ENCODE data around the gene VASP.

The VASP gene

DNA sequence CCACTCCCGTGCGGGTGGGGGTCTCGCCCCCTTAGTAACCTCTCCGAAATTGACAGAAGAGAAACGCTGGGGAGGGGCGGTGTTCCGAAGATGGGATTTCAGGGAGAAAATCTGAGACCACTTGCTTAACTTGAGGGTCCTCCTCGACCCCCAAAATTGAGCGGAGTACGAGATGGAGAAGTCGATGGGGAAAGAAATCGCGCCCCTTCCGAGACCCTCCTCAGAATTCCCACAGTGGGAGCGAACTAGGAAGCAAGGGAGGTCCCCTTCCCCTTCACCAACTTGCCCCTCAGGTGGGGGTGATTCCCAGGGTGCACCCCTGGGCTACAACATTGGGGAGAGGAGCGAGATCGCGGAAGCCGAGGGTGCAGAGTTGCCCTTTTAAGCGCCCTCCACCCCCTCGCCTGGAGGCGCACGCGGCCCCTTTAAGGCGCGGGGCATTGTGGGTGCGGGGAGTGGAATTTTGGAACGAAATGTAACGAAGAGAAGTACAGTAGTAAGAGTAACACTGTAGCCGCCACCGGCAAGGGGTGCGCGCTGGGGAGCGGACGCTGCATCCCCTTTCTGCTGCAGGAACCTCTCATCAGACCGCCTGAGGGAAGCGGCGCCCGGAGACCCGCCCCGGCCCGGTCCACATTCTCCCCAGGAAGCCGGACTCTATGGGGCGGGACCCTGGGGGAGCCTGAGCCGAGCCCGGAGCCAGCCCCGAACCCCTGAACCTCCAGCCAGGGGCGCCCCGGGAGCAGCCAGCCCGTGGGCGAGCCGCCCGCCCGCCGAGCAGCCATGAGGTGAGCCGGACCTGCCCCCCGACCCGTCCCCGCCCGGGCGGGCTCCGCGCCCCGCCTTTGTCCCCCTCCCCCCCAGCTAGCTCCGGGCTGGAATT is at the start of gene VASP:
Gene VASP (plus strand): TSS at position 491 of the 883 bp plus-strand sequence. CDS start 293 bp downstream, at position 784.
- peak; percentile 10 for DNase-seq

DNA sequence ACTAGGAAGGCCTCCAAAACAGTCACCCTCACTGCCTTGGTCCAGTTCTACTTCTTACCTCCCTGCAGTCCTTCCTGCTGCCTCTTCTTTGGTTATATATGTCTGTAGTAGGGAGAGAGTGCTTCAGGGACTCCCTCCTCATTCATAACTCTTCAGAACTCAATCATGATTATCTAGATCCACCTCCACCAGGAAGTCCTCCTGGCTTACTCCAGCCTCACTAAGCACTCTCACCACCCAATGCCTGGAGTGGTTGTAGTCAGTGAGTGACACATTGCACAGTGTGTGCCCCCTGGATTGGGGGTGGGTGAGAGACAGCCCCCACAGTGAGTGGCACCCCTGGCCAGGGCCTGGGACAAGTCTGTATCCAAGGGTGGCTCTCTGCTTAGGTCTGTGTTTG is 49.5 kb upstream of the VASP start:
- no peak for DNase-seq

DNA sequence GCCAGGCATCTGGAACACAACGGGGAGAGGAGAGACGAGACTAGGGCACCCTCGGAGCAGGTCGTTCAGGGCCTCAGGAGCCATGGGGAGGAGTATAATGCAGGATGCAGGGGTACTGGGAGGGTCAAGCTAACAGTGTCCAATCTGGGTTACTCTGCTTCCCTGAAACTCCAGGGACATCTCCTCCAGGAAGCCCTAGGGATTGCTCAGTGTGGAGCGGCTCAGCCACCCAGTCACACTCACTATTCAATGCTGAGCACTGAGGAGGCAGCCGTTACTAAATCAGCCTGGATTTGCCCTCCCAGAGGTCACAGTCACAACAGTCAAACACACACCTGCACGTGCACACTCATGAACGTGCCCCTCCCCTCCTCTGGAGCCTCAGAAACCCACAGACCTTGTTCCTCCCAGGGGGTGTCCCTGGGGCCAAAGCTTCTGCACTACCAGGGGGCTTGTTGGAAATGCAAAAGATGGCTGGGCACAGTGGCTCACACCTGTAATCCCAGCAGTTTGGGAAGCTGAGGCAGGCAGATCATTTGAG is 46.4 kb upstream of the VASP start:
- no peak for DNase-seq

DNA sequence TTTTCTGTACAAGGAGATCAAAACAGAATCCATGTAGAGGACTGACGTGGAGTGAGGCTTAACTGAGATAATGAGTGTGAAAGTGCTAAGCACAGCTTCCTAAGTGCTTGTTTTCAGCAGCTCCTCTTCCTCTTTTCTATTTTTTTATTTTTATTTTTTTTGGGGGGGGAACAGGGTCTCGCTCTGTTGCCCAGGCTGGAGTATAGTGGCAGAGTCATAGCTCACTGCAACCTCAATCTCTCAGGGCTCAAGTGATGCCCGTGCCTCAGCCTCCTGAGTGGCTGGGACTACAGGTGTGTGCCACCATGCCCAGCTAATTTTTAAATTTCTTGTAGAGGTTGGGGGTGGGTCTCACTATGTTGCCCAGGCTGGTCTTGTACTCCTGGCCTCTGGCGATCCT is 45.1 kb upstream of the VASP start:
- DNase-seq = no peak

DNA sequence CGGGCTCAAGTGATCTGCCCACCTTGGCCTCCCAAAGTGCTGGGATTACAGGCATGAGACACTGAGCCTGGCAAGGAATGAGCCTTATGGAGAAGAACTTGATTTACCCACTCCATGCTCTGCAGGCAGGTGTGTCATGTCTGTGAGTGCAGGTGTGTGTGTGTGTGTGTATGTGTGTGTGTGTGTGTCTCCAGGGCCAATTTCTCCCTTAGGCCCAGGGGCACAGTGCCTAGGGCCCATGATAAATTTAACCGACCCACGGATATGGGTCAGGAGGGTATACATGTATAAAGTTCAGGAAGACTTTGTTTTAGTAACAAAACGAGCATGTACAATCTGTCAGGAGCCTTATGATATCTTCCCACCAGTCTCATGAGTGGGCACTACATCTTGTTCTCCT is 44.0 kb upstream of the VASP start:
- no peak for DNase-seq

DNA sequence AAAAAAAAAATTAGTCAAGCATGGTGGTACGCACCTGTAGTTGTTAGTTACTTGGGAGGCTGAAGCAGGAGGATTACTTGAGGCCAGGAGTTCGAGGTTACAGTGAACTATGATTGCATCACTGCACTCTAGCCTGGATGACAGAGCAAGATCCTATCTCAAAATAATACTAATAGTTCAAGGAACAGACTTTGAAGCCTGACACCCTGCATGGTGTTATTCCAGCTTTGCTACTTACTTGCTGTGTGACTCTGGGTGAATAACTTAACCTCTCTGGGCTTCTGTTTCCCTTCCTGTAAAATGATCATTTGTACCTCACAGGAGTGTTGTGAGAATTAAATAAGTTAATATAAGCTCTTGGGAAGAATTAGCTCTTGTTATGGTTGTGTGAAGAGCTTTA is 43.0 kb upstream of the VASP start:
- no peak for DNase-seq

DNA sequence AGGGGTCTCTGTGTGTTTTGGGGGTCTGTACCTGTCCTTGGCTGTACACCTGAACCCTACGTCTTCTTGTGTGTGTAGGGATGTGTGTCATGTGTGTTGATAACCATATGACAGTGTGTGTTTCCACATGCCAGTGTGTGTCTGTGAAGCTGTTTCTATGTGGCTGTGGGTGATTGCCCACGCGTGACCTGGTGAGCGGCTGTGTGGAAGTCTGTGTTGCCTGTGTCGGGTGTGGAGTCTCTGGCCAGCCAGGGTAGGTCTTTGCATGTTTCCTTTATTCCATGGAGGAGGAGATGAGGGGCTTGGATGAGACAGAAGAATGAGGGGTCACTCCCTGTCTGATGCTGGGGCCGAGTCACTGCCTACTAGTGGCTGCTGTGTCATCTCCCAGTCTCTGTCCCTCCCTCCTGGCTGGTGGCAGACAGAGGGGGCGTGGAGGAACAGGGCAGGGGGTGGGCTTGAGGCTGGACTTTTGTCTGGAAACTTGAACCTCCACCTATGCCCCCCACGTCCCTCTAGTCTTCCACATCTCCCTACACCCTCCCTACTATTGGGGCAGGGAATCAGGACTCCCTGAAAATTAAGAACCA is 42.3 kb upstream of the VASP start:
- no peak for DNase-seq

DNA sequence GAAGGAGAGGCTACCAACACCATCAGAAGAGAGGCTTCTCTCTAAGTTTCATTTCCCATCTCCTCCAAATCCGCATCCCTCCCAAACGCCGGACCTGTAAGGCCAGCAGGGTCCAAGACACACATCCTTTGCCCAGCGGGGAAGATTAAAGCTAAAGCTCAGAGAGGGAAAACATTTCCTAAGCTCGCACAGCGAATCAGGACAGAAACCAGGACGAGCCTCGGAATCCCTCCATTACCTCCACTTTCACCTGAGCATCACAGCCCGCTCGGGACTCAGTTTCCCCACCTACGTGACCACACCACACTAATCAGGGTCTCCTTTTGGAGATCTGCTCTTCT is 40.2 kb upstream of the VASP start:
- DNase-seq = no peak

DNA sequence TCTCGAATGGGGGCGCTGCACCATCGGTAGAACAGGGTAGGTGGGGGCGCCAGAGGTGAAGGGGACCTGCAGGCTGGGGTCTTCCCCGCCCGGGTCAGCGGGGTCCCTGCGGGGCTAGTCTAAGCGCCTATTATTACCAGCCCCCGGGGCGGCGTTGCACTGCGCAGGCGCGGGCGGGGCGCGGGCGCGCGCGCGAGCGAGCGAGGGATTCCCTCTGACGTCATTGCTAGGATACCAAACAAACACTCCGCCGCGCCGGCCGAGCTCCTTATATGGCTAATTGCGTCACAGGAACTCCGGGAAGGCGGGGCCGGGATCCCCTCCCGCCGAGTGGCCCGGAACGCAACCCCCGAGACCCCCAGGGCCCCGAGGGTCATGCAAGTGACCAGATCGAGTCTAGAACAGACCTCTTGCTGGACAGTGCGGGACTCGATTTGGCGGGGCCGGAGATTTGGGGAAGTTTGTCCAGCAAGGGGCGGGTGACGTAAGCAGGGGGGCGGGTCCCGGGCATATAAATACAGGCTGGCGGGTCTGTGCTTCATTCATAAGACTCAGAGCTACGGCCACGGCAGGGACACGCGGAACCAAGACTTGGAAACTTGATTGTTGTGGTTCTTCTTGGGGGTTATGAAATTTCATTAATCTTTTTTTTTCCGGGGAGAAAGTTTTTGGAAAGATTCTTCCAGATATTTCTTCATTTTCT is 39.7 kb upstream of the VASP start, which contains the start of gene FOSB:
Gene FOSB (plus strand): TSS at position 541 of the 703 bp plus-strand sequence. CDS start 591 bp downstream, outside the sequence.
- DNase-seq = peak; percentile 87

DNA sequence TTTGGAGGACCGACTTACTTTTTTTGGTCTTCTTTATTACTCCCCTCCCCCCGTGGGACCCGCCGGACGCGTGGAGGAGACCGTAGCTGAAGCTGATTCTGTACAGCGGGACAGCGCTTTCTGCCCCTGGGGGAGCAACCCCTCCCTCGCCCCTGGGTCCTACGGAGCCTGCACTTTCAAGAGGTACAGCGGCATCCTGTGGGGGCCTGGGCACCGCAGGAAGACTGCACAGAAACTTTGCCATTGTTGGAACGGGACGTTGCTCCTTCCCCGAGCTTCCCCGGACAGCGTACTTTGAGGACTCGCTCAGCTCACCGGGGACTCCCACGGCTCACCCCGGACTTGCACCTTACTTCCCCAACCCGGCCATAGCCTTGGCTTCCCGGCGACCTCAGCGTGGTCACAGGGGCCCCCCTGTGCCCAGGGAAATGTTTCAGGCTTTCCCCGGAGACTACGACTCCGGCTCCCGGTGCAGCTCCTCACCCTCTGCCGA is 39.1 kb upstream of the VASP start:
- no peak for DNase-seq

DNA sequence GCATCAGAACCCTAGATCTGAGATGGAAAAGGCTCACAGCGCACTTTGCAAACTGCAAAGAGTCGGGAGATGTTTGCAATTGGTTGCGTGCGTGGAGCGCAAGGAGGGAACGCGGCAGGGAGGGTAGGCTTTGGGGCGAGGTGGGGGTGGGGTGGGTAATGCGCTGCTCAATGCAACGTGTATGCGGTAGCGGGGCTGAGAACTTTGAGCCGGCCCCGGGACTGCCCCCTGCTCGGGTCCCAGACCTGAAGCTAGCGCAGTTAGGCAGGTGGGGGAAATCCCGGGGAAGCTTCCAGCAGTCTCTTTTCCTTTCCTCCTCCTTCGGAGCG is 38.5 kb upstream of the VASP start:
- no peak for DNase-seq

DNA sequence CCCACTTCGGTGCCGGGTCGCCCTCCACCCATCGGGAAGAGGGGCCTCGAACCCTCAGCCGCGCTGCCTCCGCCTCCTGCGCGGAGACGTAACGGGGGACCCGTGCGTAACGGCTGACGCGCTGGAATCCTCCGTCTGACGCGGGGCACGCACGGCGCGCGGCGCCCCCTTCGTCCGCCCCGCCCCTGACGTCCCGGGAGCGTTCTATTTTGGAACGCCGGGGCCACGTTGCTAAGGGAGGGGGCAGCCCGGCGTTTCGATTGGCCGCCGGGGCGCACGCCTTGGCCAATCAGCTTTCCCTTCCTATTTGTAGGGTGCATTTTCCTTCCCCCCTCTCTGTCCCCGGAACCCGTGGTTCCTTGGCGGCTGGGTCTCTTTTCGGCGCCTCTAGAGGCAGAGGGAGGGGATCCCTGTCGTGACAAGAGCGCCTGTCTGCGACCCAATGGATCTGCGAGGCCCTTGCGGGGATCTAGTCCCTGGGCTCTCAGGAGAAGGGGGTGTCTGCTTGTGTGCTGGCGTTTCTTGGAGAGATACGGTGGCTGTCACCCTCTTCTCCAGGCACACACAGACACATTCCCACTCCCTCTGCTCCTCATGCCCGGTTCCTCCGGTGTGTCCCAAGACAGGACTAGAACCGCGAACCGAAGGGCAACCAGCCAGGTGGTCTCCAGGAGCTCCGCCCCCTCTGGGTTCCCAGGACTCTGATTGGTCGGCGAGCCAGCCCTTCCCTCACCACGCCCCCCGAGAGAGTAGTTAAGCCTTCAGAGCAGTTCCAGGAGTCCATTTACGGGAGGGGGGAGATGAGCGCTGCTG is 37.9 kb upstream of the VASP start:
- DNase-seq = peak; percentile 79

DNA sequence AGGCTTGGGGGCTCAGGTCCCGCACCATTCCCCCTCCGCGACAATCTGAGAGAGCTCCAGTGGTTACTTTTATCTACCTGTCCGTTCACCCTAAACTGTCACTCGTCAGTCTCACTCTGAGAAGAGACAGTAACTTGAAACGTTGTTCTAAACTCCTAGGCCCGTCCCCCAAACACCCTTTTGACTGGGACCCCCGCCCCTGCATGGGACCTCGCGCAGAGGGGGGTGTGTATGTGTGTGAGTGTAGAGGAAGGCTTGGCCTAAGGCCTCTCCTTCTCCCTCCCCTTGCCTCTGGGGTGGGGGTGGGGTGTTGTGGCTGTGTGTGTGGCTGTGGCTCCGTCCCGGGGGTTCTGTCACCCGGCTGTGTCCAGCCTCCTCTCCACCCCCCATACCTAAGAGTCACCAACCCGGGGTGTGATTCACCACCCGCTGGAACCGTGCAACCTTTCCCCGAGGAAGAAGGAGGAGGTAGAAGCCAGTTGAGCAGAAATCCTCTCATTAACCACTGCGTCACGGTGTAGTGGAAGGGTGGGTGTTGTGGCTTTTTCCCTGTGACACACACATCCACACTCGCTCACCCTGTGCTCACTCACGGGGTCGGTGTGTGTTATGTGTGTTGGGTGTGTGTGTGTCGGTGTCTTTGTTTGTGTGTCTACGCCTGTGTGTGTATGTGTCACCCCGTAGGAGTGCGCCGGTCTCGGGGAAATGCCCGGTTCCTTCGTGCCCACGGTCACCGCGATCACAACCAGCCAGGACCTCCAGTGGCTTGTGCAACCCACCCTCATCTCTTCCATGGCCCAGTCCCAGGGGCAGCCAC is 37.1 kb upstream of the VASP start:
- DNase-seq = no peak

DNA sequence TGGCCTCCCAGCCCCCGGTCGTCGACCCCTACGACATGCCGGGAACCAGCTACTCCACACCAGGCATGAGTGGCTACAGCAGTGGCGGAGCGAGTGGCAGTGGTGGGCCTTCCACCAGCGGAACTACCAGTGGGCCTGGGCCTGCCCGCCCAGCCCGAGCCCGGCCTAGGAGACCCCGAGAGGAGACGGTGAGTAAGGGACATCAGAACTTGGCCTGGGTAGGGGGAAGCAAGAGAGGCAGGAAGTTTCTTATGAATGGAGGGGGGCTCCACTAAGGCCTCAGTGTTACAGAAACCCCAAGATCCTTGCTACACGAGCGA is 36.6 kb upstream of the VASP start:
- DNase-seq = no peak

DNA sequence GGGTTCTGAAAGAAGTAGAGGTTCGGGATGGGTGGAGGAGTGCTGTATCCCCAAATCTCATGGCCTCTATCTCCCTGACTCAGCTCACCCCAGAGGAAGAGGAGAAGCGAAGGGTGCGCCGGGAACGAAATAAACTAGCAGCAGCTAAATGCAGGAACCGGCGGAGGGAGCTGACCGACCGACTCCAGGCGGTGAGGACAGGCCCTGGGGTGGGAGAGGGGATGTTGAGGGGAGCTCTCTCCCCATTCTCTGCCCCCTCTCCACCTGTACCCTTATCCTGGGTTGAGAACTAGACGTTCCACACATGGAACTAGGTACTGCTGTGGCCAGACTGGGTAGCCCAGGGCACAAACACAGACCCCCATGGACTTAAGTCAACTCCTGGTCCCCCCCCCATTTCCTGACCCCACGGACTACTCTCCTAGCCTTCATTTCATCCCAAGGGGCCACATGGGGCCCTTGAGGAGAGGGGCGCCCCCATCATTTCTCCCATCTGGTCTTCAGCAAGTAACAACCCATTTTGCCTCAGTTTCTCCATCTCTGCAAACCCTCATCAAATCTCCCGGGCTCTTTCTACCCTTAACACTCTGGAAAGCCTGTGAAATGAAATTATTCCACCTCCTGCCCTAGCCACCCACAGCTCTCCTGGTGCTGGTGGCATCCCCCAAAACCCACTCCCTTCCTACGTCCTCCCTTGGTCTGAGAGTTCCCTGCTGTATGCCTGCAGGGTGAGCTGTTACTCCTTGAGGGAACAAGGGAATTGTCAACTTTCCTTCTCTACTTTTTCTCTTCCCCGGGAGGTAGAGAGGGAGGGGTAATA is 36.0 kb upstream of the VASP start:
- DNase-seq = no peak

DNA sequence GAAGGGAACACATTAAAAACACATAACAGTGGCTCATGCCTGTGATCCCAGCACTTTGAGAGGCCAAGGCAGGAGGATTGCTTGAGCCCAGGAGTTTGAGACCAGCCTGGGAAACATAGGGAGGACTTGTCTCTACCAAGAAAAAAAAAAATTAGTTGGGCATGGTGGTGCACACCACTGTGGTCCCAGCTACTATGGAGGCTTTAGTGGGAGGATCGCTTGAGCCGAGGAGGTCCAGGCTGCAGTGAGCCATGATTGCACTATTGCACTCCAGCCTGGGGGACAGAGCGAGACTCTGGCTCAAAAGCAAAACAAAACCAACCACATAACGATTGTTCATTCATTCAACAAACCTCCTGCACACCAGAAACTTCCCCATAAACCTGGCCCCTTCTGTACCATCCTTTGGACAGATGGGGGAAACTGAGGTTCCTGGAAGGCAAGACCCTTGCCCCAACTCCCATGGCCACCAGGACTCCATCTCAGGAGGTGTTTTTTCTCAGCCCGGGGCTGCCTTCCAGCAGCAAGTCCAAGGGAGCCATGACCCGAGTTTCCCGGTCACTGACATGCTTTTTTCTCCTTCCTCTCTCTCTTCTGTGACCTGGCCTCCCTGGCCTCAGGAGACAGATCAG is 35.2 kb upstream of the VASP start:
- no peak for DNase-seq

DNA sequence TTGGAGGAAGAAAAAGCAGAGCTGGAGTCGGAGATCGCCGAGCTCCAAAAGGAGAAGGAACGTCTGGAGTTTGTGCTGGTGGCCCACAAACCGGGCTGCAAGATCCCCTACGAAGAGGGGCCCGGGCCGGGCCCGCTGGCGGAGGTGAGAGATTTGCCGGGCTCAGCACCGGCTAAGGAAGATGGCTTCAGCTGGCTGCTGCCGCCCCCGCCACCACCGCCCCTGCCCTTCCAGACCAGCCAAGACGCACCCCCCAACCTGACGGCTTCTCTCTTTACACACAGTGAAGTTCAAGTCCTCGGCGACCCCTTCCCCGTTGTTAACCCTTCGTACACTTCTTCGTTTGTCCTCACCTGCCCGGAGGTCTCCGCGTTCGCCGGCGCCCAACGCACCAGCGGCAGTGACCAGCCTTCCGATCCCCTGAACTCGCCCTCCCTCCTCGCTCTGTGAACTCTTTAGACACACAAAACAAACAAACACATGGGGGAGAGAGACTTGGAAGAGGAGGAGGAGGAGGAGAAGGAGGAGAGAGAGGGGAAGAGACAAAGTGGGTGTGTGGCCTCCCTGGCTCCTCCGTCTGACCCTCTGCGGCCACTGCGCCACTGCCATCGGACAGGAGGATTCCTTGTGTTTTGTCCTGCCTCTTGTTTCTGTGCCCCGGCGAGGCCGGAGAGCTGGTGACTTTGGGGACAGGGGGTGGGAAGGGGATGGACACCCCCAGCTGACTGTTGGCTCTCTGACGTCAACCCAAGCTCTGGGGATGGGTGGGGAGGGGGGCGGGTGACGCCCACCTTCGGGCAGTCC is 34.5 kb upstream of the VASP start:
- no peak for DNase-seq

DNA sequence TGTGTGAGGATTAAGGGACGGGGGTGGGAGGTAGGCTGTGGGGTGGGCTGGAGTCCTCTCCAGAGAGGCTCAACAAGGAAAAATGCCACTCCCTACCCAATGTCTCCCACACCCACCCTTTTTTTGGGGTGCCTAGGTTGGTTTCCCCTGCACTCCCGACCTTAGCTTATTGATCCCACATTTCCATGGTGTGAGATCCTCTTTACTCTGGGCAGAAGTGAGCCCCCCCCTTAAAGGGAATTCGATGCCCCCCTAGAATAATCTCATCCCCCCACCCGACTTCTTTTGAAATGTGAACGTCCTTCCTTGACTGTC is 34.0 kb upstream of the VASP start:
- DNase-seq = no peak

DNA sequence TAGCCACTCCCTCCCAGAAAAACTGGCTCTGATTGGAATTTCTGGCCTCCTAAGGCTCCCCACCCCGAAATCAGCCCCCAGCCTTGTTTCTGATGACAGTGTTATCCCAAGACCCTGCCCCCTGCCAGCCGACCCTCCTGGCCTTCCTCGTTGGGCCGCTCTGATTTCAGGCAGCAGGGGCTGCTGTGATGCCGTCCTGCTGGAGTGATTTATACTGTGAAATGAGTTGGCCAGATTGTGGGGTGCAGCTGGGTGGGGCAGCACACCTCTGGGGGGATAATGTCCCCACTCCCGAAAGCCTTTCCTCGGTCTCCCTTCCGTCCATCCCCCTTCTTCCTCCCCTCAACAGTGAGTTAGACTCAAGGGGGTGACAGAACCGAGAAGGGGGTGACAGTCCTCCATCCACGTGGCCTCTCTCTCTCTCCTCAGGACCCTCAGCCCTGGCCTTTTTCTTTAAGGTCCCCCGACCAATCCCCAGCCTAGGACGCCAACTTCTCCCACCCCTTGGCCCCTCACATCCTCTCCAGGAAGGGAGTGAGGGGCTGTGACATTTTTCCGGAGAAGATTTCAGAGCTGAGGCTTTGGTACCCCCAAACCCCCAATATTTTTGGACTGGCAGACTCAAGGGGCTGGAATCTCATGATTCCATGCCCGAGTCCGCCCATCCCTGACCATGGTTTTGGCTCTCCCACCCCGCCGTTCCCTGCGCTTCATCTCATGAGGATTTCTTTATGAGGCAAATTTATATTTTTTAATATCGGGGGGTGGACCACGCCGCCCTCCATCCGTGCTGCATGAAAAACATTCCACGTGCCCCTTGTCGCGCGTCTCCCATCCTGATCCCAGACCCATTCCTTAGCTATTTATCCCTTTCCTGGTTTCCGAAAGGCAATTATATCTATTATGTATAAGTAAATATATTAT is 33.3 kb upstream of the VASP start:
- no peak for DNase-seq

All from NCI-H2227 treated with DMSO at 0.1 percent for 48 hours (cell line).